LNCaP clone FGC (cell line): ENCODE results near the gene NSUN7.
"Not testable (repeated sequence)": the region's sequence is repeated elsewhere in the genome, so short reads cannot be mapped to it uniquely, and the experiment has no call there.

Experiments
- DNase-seq: peaks from one replicate; pipeline ENCODE4 v3.0.0-alpha.2; 2011; ENCODE audit warnings: low read depth
- H3K4me3 ChIP-seq: 2 replicates; pipeline ENCODE4 v1.5.1; 2011; ENCODE audit warnings: mild to moderate bottlenecking, low read depth, low read length, control low read depth
- CTCF ChIP-seq: IDR thresholded peaks from 2 replicates; pipeline ENCODE4 v1.5.1; 2012; ENCODE audit warnings: mild to moderate bottlenecking; ENCODE audit not compliant: control insufficient read depth, insufficient read depth; ENCODE audit errors: extremely low read depth

The NSUN7 gene

GRCh38 chr4:40749717-40750460, at the start of gene NSUN7:
NSUN7 (plus strand) TSS chr4:40749955; CDS start chr4:40750694, 739 bp downstream.
- no peak for DNase-seq
- no peak for TF ChIP-seq CTCF
- H3K4me3 ChIP-seq = no peak within 1 kb of the TSS

GRCh38 chr4:40702137-40702799, 47.5 kb upstream of the NSUN7 start:
- no peak for DNase-seq
- peak overlapping the region; percentile 5; the same call in 1 of the 2 replicates for H3K4me3 ChIP-seq
- no peak for TF ChIP-seq CTCF

GRCh38 chr4:40702800-40703151, 47.0 kb upstream of the NSUN7 start:
- TF ChIP-seq CTCF = no peak
- peak overlapping the region; percentile 5; the same call in 1 of the 2 replicates for H3K4me3 ChIP-seq
- DNase-seq = no peak

GRCh38 chr4:40704073-40704472, 45.7 kb upstream of the NSUN7 start:
- H3K4me3 ChIP-seq = no peak overlapping the region
- TF ChIP-seq CTCF = no peak
- DNase-seq = no peak

- no peak for TF ChIP-seq CTCF
- no peak for DNase-seq
- no peak overlapping the region for H3K4me3 ChIP-seq
Measured at GRCh38 chr4:40710484-40711254, 39.1 kb upstream of the NSUN7 start.

GRCh38 chr4:40713001-40713400, 36.8 kb upstream of the NSUN7 start:
- H3K4me3 ChIP-seq, DNase-seq: not testable (repeated sequence)

- no peak overlapping the region for H3K4me3 ChIP-seq
- TF ChIP-seq CTCF = no peak
- DNase-seq = no peak
Measured at GRCh38 chr4:40713798-40714197, 36.0 kb upstream of the NSUN7 start.
